ENCODE measurements around the gene TSG101. TPM values are rescaled to one million over a fixed set of nuclear protein-coding genes. Genes with fewer than 3 reads are reported as not detected.

The TSG101 gene
- total and polyA plus RNA-seq, 12 donors = 21.9 to 77.6 (median 68.2) TPM

GRCh38 chr11:18526130-18526520 lies 617 bp downstream of the TSG101 start:
- H3K4me1 ChIP-seq = peaks cover 5 to 43% (median 30%) of the 10 kb centered on the region in 9 donors
- 1 to 2% methylated on average over 8 of the region's 8 CpGs for WGBS, 2 donors
- peak in 1 of 8 donors; percentile 12 for ATAC-seq

GRCh38 chr11:18524248-18524647 lies 2.5 kb downstream of the TSG101 start:
- intact Hi-C loops (cut with DNase I) = loop anchor here in 5 of 10 donors (5.0 to 10.0 kb wide), 4 partner anchors 129 to 202 kb away; partner anchors contain the start of genes LDHA (in 3 of the 5), GTF2H1 (in 1 of the 5), HPS5 (in 1 of the 5) and IGSF22 (in 1 of the 5)
- Histone ChIP-seq H3K27ac (no peak overlapping the region), H3K27me3 (no peaks in the 10 kb centered on the region), H3K9me3 (no peaks in the 10 kb centered on the region), H3K4me1 (peaks cover 5 to 43% (median 30%) of the 10 kb centered on the region in 9 donors), H3K4me3 (no peak overlapping the region), H3K36me3 (peaks cover 0 to 34% (median 0%) of the 10 kb centered on the region in 9 donors)
- WGBS, 2 donors = 78 to 89% methylated on average over 1 of the region's 1 CpG
- ATAC-seq (no peak), DNase-seq (no peak)
- no peak for TF ChIP-seq CTCF (IDR thresholded peaks at IDR 0.05)

More at GRCh38 chr11:18526130-18526520, 617 bp downstream of the TSG101 start:
- Histone ChIP-seq H3K27me3 (no peaks in the 10 kb centered on the region), H3K27ac (peak overlapping the region; percentile 83 to 97 (median 95)), H3K36me3 (peaks cover 0 to 33% (median 0%) of the 10 kb centered on the region in 9 donors), H3K4me3 (peak overlapping the region; percentile 58 to 99 (median 84)), H3K9me3 (no peaks in the 10 kb centered on the region)
- no peak for TF ChIP-seq CTCF (IDR thresholded peaks at IDR 0.05)
- no peak for DNase-seq
- intact Hi-C loops (cut with DNase I) = loop anchor here in 4 of 10 donors (2.0 to 10.0 kb wide), 6 partner anchors 61 to 204 kb away; partner anchors contain the start of genes LDHA (in 3 of the 4), GTF2H1 (in 2 of the 4), HPS5 (in 2 of the 4) and IGSF22 (in 1 of the 4)

GRCh38 chr11:18523084-18523483 lies 3.7 kb downstream of the TSG101 start:
- no peak overlapping the region for H3K27ac ChIP-seq
- H3K4me1 ChIP-seq = peaks cover 5 to 43% (median 28%) of the 10 kb centered on the region in 9 donors
- H3K4me3 ChIP-seq = no peak overlapping the region
- intact Hi-C loops (cut with DNase I) = loop anchor here in 5 of 10 donors (5.0 to 10.0 kb wide), 4 partner anchors 128 to 202 kb away; partner anchors contain the start of genes LDHA (in 3 of the 5), GTF2H1 (in 1 of the 5), HPS5 (in 1 of the 5) and IGSF22 (in 1 of the 5)
- no peaks in the 10 kb centered on the region for H3K27me3 ChIP-seq
- H3K36me3 ChIP-seq = peaks cover 0 to 45% (median 3%) of the 10 kb centered on the region in 9 donors
- no peak for ATAC-seq
- H3K9me3 ChIP-seq = no peaks in the 10 kb centered on the region
- TF ChIP-seq CTCF (IDR thresholded peaks at IDR 0.05) = no peak
- WGBS, 2 donors = 91 to 96% methylated on average over 3 of the region's 3 CpGs
- no peak for DNase-seq

GRCh38 chr11:18522388-18522787 lies 4.4 kb downstream of the TSG101 start:
- no peak for TF ChIP-seq CTCF (IDR thresholded peaks at IDR 0.05)
- Histone ChIP-seq H3K36me3 (peaks cover 0 to 52% (median 10%) of the 10 kb centered on the region in 9 donors), H3K4me1 (peaks cover under 1 to 36% (median 21%) of the 10 kb centered on the region in 9 donors), H3K9me3 (no peaks in the 10 kb centered on the region), H3K27me3 (no peaks in the 10 kb centered on the region), H3K27ac (no peak overlapping the region), H3K4me3 (no peak overlapping the region)
- no peak for DNase-seq
- WGBS, 2 donors = 60 to 81% methylated on average over 4 of the region's 4 CpGs
- ATAC-seq = no peak
- intact Hi-C loops (cut with DNase I) = loop anchor here in 5 of 10 donors (5.0 to 10.0 kb wide), 4 partner anchors 128 to 202 kb away; partner anchors contain the start of genes LDHA (in 3 of the 5), GTF2H1 (in 1 of the 5), HPS5 (in 1 of the 5) and IGSF22 (in 1 of the 5)
